HCT116 (cell line): ENCODE measurements around the gene RCBTB1.

Experiments
- EGR1 ChIP-seq: IDR thresholded peaks from 2 replicates; pipeline ENCODE4 v1.6.1; 2012; ENCODE audit warnings: low read depth
- JUND ChIP-seq: IDR thresholded peaks from 2 replicates; pipeline ENCODE4 v1.6.1; 2012
- POLR2AphosphoS5 ChIP-seq: IDR thresholded peaks from 2 replicates; pipeline ENCODE4 v1.6.1; 2011; ENCODE audit warnings: mild to moderate bottlenecking, low read depth, low read length, moderate library complexity
- SIN3A ChIP-seq: IDR thresholded peaks from 2 replicates; pipeline ENCODE4 v1.6.1; 2012; ENCODE audit warnings: low read depth

DNA sequence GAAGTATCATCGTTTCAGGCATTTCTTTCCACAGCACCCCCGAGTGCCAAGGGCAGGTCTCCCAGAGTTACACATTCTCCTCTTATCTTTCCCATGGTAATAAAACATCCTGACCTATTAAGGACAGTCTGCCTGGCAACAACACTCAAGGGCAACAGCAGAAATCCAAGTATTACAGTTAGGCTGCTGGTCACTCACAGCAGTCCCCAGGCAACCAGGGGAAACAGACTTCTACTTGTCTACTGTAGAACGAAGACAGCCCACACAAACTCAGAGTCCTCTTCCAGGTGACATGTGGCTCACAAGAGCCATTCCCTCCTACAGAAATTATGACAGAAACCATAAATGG is 24.3 kb downstream of the RCBTB1 start:
- TF ChIP-seq POLR2AphosphoS5, result no peak
- TF ChIP-seq JUND, result no peak
- no peak for TF ChIP-seq EGR1
- no peak for TF ChIP-seq SIN3A
